HepG2 (cell line): ENCODE data around the gene KREMEN1. TPM values are rescaled to one million over a fixed set of nuclear protein-coding genes. Genes with fewer than 3 reads are reported as not detected.

ENCODE experiments used
- ATAC-seq: fragments of 200-7000 bp; cut with Tn5 transposase; 3 replicates; pipeline ENCODE4 v1.9.1; 2020; ENCODE audit warnings: mild to moderate bottlenecking, moderate library complexity
- BruUV-seq: library from RNA; stranded (reverse); fragments of 400-500 nt; replicated peaks from 2 replicates; lab custom pipeline; 2021; lab: Mats Ljungman, UMichigan
- CTCF ChIA-PET: fragments of 300-600 bp; formaldehyde crosslinking; extraction: SDS; loops from one replicate; lab custom pipeline; 2021; ENCODE audit warnings: low total read pairs, inconsistent platforms, low intra/inter-chr PET ratio; lab: Yijun Ruan, JAX
- POLR2A ChIA-PET: fragments of 350-600 bp; sonication (Branson Sonifier 250); formaldehyde crosslinking; loops from one replicate; lab custom pipeline; 2020; ENCODE audit warnings: antibody characterized with exemption, inconsistent platforms; lab: Yijun Ruan, JAX
- DNase-seq: peaks from one replicate; pipeline ENCODE4 v3.0.0-alpha.2; 2015; ENCODE audit warnings: low spot score
- FAIRE-seq: peaks from 3 replicates; lab custom pipeline; 2011; peaks lifted over from hg19 to GRCh38; lab: Jason Lieb, UNC
- H2AFZ ChIP-seq: one replicate; pipeline ENCODE4 v1.6.1; 2011; ENCODE audit warnings: low read length, inconsistent platforms
- H3K27ac ChIP-seq: fragments of 300-600 bp; 3 replicates; pipeline ENCODE4 v1.8.0; 2011; ENCODE audit warnings: mixed run types, mild to moderate bottlenecking, mixed read lengths, low read length, inconsistent platforms; ENCODE audit not compliant: insufficient read depth; ENCODE audit errors: extremely low read length
- H3K27me3 ChIP-seq, 2 experiments: fragments of 200-600 bp in 1 of 2; 2 replicates in 1 of 2; 3 replicates in 1 of 2; pipeline versions ENCODE4 v1.6.0 to v1.8.0; 2011; ENCODE audit warnings: low read length in 2 of 2, mild to moderate bottlenecking in 2 of 2, moderate library complexity in 2 of 2, inconsistent platforms in 1 of 2; ENCODE audit not compliant: insufficient read depth in 2 of 2, control insufficient read depth in 1 of 2
- H3K36me3 ChIP-seq, 2 experiments: fragments of 200-600 bp in 1 of 2; replicated peaks in 1 of 2; 2 replicates in 1 of 2; 3 replicates in 1 of 2; pipeline versions ENCODE4 v1.5.1 to v1.8.0; 2011; ENCODE audit warnings: low read length in 2 of 2, inconsistent platforms in 1 of 2; ENCODE audit not compliant: insufficient read depth in 2 of 2, control insufficient read depth in 1 of 2
- H3K4me1 ChIP-seq: 2 replicates; pipeline ENCODE4 v1.5.1; 2012; ENCODE audit warnings: low read length, inconsistent platforms; ENCODE audit not compliant: insufficient read depth
- H3K4me2 ChIP-seq: 2 replicates; pipeline ENCODE4 v1.6.0; 2011; ENCODE audit warnings: low read depth, low read length, inconsistent platforms
- H3K4me3 ChIP-seq, 3 experiments: fragments of 200-600 bp in 1 of 3; sonication (generic), shearing (Covaris generic) in 1 of 3; replicated peaks in 1 of 3; 2 replicates each; pipeline ENCODE4 v1.5.1; 2011 to 2016; ENCODE audit warnings: low read length in 3 of 3, inconsistent platforms in 2 of 3, low read depth in 2 of 3, mild to moderate bottlenecking in 2 of 3, control low read depth in 1 of 3, mixed read lengths in 1 of 3; ENCODE audit not compliant: insufficient read depth in 1 of 3
- H3K79me2 ChIP-seq: one replicate; pipeline ENCODE4 v1.6.1; 2011; ENCODE audit warnings: low read length, inconsistent platforms; ENCODE audit not compliant: insufficient read depth
- H3K9ac ChIP-seq: 2 replicates; pipeline ENCODE4 v1.6.0; 2011; ENCODE audit warnings: mild to moderate bottlenecking, low read depth, low read length, inconsistent platforms; ENCODE audit not compliant: insufficient read depth
- H3K9me3 ChIP-seq: 2 replicates; pipeline ENCODE4 v1.5.1; 2012; ENCODE audit warnings: mild to moderate bottlenecking, low read length
- H4K20me1 ChIP-seq: 2 replicates; pipeline ENCODE4 v1.6.0; 2011; ENCODE audit warnings: inconsistent platforms, mild to moderate bottlenecking, low read length, moderate library complexity; ENCODE audit not compliant: insufficient read depth
- BRD4 ChIP-seq: sonication (generic); formaldehyde crosslinking; IDR thresholded peaks from 2 replicates; pipeline ENCODE4 v1.4.0; 2020; ENCODE audit warnings: missing genetic modification reagents
- HNRNPLL ChIP-seq: fragments of 200-400 bp; formaldehyde crosslinking; IDR thresholded peaks from 2 replicates; pipeline ENCODE4 v1.6.1; 2017; ENCODE audit warnings: mild to moderate bottlenecking, low read depth, low read length; ENCODE audit not compliant: poor library complexity, severe bottlenecking
- PHF5A ChIP-seq: IDR thresholded peaks from one replicate; pipeline ENCODE4 v1.6.1; 2018; ENCODE audit warnings: low read depth, missing genetic modification reagents; ENCODE audit not compliant: unreplicated experiment
- RARG ChIP-seq: sonication (generic); formaldehyde crosslinking; IDR thresholded peaks from 2 replicates; pipeline ENCODE4 v1.4.0; 2020; ENCODE audit warnings: low read depth, mild to moderate bottlenecking, missing genetic modification reagents
- RBFOX2 ChIP-seq: fragments of 200-400 bp; formaldehyde crosslinking; IDR thresholded peaks from 2 replicates; pipeline ENCODE4 v1.6.1; 2017; ENCODE audit warnings: low read depth, mild to moderate bottlenecking, low read length
- ZNF773 ChIP-seq: sonication (generic); formaldehyde crosslinking; IDR thresholded peaks from 2 replicates; pipeline ENCODE4 v1.4.0; 2020; ENCODE audit warnings: missing genetic modification reagents, borderline replicate concordance
- ZNF839 ChIP-seq: sonication (generic); formaldehyde crosslinking; IDR thresholded peaks from 2 replicates; pipeline ENCODE4 v1.4.0; 2020; ENCODE audit warnings: missing genetic modification reagents, mild to moderate bottlenecking, borderline replicate concordance
- WGBS: methylation state at CpG from one replicate; pipeline ENCODE4 v1.1.6; 2017; ENCODE audit warnings: low lambda C conversion rate; 5-methylcytosine and 5-hydroxymethylcytosine counted together
- in situ Hi-C: cut with HindIII; loops from 2 replicates; pipeline ENCODE4 v1.10.0; 2017; ENCODE audit warnings: low pct_unique_long_range_greater_than_20kb; ENCODE audit not compliant: extremely low pct_ligation_motif_present
- intact Hi-C: fragments of 100-400 bp; cut with micrococcal nuclease; formaldehyde crosslinking; loops from one replicate; pipeline ENCODE4 v1.10.0; 2022; ENCODE audit not compliant: unreplicated experiment
- polyA plus RNA-seq, 8 experiments: library from polyadenylated mRNA; depleted of rRNA in 3 of 8; stranded (reverse) in 7 of 8; unstranded in 1 of 8; fragments of >200 nt; fragmentation: Illumina TruSeq in 4 of 8; extraction: Trizol in 4 of 8; gene quantifications; 2 replicates each; pipeline versions ENCODE4 v1.2.1 to v1.2.3, GENCODE V29; 2011 to 2016; ENCODE audit warnings: low read depth in 4 of 8, missing spikeins in 1 of 8, mixed read lengths in 1 of 8; ENCODE audit not compliant: insufficient read depth in 1 of 8
- total RNA-seq, 5 experiments: library from RNA; depleted of rRNA; stranded (reverse); fragments of >200 nt; fragmentation: Illumina TruSeq; extraction: Trizol; gene quantifications; 2 replicates each; pipeline ENCODE4 v1.2.3, GENCODE V29; 2016; ENCODE audit warnings: low read depth in 1 of 5
- TF ChIP-seq, protein P1 (sequence below): sonication (generic); formaldehyde crosslinking; IDR thresholded peaks from one replicate; pipeline ENCODE4 v1.5.1; 2020; ENCODE audit warnings: mild to moderate bottlenecking, missing genetic modification reagents; ENCODE audit errors: not compliant biosample characterization
- TF ChIP-seq, protein P2 (sequence below): sonication (generic); formaldehyde crosslinking; IDR thresholded peaks from 2 replicates; pipeline ENCODE4 v1.5.1; 2020; ENCODE audit warnings: mild to moderate bottlenecking, missing genetic modification reagents, moderate library complexity

KREMEN1 gene
- total and polyA plus RNA-seq, 2 of the 13 experiments (the other 11 are each of a cell fraction or from before 2014, with no cell fraction given) = 9.8 to 13.8 TPM

DNA sequence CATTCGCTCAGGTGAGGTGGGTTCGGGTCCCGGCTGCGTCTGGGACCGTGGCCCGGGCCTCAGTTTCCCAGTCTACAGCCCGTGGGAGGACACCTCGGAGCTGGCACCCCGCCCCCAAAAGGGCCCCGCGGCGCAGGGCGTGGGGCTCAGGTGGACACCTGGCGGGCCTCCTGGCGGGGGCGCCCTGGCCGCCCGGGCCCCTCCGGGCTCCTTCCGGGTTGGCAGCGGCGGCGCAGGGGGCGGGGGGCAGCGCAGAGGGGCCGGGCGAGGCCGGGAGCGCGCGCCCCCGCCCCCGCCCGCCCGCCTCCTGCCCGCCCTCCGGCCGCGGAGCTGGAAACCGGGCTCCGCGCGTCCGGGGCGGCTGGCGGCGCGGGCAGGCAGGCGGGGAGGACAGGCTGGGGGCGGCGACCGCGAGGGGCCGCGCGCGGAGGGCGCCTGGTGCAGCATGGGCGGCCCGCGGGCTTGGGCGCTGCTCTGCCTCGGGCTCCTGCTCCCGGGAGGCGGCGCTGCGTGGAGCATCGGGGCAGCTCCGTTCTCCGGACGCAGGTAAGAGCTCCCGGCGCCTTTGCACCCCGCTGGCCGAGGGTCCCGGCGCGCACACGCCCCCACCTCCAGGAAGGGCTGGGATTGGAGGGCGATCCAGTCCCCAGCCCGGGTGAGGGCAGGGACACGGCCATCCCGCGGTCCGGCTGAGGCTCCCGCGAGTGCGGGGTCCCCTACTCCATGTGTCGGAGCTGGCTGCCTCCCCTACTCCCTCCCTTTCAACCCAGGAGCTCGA, 132.9 kb downstream of the KREMEN1 start, which contains the start of gene EMID1:
Gene EMID1 (plus strand): TSS at position 303 of the 778 bp plus-strand sequence. CDS start 143 bp downstream, at position 446.
- intact Hi-C loops = no loop called here
- no peak for TF ChIP-seq RARG (CRISPR knock-in tag)
- TF ChIP-seq RBFOX2 = 0 out of 2 replicates have a peak, but pooled peaks have one; percentile 17
- peak; percentile 29 for TF ChIP-seq HNRNPLL
- TF ChIP-seq, protein P1, sequence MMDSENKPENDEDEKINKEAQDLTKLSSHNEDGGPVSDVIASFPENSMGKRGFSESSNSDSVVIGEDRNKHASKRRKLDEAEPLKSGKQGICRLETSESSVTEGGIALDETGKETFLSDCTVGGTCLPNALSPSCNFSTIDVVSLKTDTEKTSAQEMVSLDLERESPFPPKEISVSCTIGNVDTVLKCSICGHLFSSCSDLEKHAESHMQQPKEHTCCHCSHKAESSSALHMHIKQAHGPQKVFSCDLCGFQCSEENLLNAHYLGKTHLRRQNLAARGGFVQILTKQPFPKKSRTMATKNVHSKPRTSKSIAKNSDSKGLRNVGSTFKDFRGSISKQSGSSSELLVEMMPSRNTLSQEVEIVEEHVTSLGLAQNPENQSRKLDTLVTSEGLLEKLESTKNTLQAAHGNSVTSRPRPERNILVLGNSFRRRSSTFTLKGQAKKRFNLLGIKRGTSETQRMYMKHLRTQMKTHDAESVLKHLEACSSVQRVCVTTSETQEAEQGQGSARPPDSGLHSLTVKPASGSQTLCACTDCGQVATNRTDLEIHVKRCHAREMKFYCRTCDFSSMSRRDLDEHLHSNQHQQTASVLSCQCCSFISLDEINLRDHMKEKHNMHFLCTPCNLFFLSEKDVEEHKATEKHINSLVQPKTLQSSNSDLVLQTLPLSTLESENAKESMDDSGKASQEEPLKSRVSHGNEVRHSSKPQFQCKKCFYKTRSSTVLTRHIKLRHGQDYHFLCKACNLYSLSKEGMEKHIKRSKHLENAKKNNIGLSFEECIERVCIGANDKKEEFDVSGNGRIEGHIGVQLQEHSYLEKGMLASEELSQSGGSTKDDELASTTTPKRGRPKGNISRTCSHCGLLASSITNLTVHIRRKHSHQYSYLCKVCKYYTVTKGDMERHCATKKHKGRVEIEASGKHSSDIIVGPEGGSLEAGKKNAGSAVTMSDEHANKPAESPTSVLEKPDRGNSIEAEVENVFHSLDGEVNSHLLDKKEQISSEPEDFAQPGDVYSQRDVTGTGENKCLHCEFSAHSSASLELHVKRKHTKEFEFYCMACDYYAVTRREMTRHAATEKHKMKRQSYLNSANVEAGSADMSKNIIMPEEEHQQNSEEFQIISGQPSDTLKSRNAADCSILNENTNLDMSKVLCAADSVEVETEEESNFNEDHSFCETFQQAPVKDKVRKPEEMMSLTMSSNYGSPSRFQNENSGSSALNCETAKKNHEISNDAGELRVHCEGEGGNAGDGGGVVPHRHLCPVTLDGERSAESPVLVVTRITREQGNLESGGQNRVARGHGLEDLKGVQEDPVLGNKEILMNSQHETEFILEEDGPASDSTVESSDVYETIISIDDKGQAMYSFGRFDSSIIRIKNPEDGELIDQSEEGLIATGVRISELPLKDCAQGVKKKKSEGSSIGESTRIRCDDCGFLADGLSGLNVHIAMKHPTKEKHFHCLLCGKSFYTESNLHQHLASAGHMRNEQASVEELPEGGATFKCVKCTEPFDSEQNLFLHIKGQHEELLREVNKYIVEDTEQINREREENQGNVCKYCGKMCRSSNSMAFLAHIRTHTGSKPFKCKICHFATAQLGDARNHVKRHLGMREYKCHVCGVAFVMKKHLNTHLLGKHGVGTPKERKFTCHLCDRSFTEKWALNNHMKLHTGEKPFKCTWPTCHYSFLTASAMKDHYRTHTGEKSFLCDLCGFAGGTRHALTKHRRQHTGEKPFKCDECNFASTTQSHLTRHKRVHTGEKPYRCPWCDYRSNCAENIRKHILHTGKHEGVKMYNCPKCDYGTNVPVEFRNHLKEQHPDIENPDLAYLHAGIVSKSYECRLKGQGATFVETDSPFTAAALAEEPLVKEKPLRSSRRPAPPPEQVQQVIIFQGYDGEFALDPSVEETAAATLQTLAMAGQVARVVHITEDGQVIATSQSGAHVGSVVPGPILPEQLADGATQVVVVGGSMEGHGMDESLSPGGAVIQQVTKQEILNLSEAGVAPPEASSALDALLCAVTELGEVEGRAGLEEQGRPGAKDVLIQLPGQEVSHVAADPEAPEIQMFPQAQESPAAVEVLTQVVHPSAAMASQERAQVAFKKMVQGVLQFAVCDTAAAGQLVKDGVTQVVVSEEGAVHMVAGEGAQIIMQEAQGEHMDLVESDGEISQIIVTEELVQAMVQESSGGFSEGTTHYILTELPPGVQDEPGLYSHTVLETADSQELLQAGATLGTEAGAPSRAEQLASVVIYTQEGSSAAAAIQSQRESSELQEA = no peak
- TF ChIP-seq, protein P2, sequence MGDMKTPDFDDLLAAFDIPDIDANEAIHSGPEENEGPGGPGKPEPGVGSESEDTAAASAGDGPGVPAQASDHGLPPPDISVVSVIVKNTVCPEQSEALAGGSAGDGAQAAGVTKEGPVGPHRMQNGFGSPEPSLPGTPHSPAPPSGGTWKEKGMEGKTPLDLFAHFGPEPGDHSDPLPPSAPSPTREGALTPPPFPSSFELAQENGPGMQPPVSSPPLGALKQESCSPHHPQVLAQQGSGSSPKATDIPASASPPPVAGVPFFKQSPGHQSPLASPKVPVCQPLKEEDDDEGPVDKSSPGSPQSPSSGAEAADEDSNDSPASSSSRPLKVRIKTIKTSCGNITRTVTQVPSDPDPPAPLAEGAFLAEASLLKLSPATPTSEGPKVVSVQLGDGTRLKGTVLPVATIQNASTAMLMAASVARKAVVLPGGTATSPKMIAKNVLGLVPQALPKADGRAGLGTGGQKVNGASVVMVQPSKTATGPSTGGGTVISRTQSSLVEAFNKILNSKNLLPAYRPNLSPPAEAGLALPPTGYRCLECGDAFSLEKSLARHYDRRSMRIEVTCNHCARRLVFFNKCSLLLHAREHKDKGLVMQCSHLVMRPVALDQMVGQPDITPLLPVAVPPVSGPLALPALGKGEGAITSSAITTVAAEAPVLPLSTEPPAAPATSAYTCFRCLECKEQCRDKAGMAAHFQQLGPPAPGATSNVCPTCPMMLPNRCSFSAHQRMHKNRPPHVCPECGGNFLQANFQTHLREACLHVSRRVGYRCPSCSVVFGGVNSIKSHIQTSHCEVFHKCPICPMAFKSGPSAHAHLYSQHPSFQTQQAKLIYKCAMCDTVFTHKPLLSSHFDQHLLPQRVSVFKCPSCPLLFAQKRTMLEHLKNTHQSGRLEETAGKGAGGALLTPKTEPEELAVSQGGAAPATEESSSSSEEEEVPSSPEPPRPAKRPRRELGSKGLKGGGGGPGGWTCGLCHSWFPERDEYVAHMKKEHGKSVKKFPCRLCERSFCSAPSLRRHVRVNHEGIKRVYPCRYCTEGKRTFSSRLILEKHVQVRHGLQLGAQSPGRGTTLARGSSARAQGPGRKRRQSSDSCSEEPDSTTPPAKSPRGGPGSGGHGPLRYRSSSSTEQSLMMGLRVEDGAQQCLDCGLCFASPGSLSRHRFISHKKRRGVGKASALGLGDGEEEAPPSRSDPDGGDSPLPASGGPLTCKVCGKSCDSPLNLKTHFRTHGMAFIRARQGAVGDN (CRISPR knock-in tag) = peak; percentile 57
- TF ChIP-seq PHF5A (CRISPR knock-in tag) = no peak
- no peak for TF ChIP-seq ZNF839 (CRISPR knock-in tag)
- TF ChIP-seq BRD4 (CRISPR knock-in tag) = no peak
- no peak for TF ChIP-seq ZNF773

More for the DNA sequence above, 132.9 kb downstream of the KREMEN1 start, which contains the start of gene EMID1:
- ChIA-PET POLR2A (interaction anchor here (1.2 to 1.5 kb wide), 3 partner anchors 8 to 40 kb away, joined by 3 to 5 read pairs (median 4); no protein-coding TSS in a partner anchor), CTCF (interaction anchor here (2.7 kb wide), 1 partner anchor 40 kb away, joined by 11 read pairs; no protein-coding TSS in a partner anchor)
- no peaks in the 10 kb centered on the region for H3K79me2 ChIP-seq
- no TSS peak for BruUV-seq
- 15% methylated on average over 6 of the region's 90 CpGs for whole genome bisulfite sequencing
- peak within 1 kb of the TSS; percentile 49 for H2AFZ ChIP-seq
- H3K27me3 ChIP-seq = peaks cover 7 to 40% of the 10 kb centered on the region in 2 experiments
- H3K4me2 ChIP-seq = peak within 1 kb of the TSS; percentile 85
- in situ Hi-C loops = no loop called here
- DNase-seq (no peak), FAIRE-seq (no peak), ATAC-seq (peak; percentile 73)
- peaks cover 49% of the 10 kb centered on the region for H3K4me1 ChIP-seq
- H3K36me3 ChIP-seq = no peaks in the 10 kb centered on the region
- no peaks in the 10 kb centered on the region for H4K20me1 ChIP-seq
- H3K9me3 ChIP-seq = no peaks in the 10 kb centered on the region
- peak within 1 kb of the TSS; percentile 55 for H3K9ac ChIP-seq
- H3K4me3 ChIP-seq = peak within 1 kb of the TSS; percentile 56 to 86 (median 77); a peak in 5 of 6 replicates
- no peak within 1 kb of the TSS for H3K27ac ChIP-seq
